Right lobe of liver (tissue), 6 donors: ENCODE data around the gene SLC4A5. TPM values are rescaled to one million over a fixed set of nuclear protein-coding genes. Genes with fewer than 3 reads are reported as not detected.

Source experiments
- ATAC-seq, 4 donors: fragments of 200-7000 bp; cut with Tn5 transposase; one replicate each; pipeline ENCODE4 v1.9.1; 2020; ENCODE audit warnings: mild to moderate bottlenecking in 4 of 4, moderate library complexity in 4 of 4
- DNase-seq, 3 donors: peaks; one replicate each; pipeline ENCODE4 v3.0.0-alpha.2; 2020
- H3K27ac ChIP-seq, 3 donors: fragments of 200-600 bp; one replicate each; pipeline ENCODE4 v1.8.0; 2022
- H3K27me3 ChIP-seq, 2 donors: fragments of 200-600 bp; one replicate each; pipeline ENCODE4 v1.8.0; 2022
- H3K36me3 ChIP-seq, 4 donors: fragments of 200-600 bp; sonication (generic) in 1 of 4; one replicate each; pipeline versions ENCODE4 v1.5.1 to v1.8.0; 2017 to 2022; ENCODE audit warnings: control low read depth in 1 of 4
- H3K4me1 ChIP-seq, 4 donors: fragments of 200-600 bp; sonication (generic) in 1 of 4; one replicate each; pipeline versions ENCODE4 v1.5.1 to v1.8.0; 2017 to 2022; ENCODE audit warnings: control low read depth in 1 of 4
- H3K4me3 ChIP-seq, 3 donors: fragments of 200-600 bp; one replicate each; pipeline ENCODE4 v1.8.0; 2022
- H3K9me3 ChIP-seq, 4 donors: fragments of 200-600 bp; sonication (generic) in 1 of 4; one replicate each; pipeline versions ENCODE4 v1.5.1 to v1.8.0; 2017 to 2022; ENCODE audit warnings: control low read depth in 1 of 4
- POLR2A ChIP-seq: fragments of 450-650 bp; IDR thresholded peaks from one replicate; pipeline ENCODE4 v1.6.1; 2017; ENCODE audit warnings: antibody characterized with exemption, mild to moderate bottlenecking
- WGBS: methylation state at CpG from one replicate; pipeline ENCODE4 v1.1.6; 2018; ENCODE audit warnings: low coverage, low lambda C conversion rate; ENCODE audit not compliant: insufficient coverage; ENCODE audit errors: missing lambda C conversion rate; 5-methylcytosine and 5-hydroxymethylcytosine counted together
- intact Hi-C, 2 donors: fragments of 100-400 bp; cut with DNase I; formaldehyde crosslinking; loops; one replicate each; pipeline versions ENCODE4 v1.11.2 to v1.14.1; 2022
- total RNA-seq, 6 experiments: library from RNA; depleted of rRNA in 2 of 6; stranded (reverse); fragments of >200 nt in 2 of 6; fragmentation: NEBNext Ultra II Directional in 3 of 6; extraction: Animal tissue kit (Norgen Biotek cat#: 25700) in 3 of 6; gene quantifications; one replicate each; pipeline versions ENCODE4 v1.1.0 to v1.2.4, GENCODE V29; 2016 to 2023
- TF ChIP-seq, protein P1 (sequence below), 4 donors: fragments of 200-600 bp in 3 of 4; fragments of 450-650 bp in 1 of 4; IDR thresholded peaks; one replicate each; pipeline versions ENCODE4 v1.5.1 to v1.8.0; 2016 to 2022; ENCODE audit warnings: antibody characterized with exemption in 4 of 4, mild to moderate bottlenecking in 2 of 4
- donor health status: DM: no; HTN: yes; CAD: no.
- donor health status: DM: no; HTN: no; CAD: no.
- donor health status: DM: no; HTN: no; CAD: no.
- donor health status: DM: no; HTN: yes; CAD: no.
- donor health status: DM: no; HTN: yes; CAD: no.

The SLC4A5 gene
- total RNA-seq, 6 experiments from 2014 or later = 0.12 to 1.2 (median 0.68) TPM

DNA sequence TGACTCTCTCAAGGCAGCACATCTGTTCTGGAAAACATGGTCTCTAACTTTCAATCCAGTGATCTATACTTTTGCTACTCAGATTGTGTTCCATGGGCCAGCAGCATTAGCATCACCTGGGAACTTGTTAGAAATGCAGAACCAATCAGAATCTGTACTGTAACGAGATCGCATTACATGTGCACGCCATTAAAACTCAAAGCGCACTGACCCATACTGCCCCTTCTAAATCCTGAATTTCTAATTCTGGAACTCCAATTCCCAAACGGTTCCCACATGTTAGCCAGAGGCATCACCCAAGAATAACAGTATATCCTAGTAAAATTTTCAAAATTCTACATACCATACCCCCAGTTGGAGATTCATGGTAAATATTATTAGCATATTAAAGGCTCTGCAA is 47.4 kb upstream of the SLC4A5 start:
- TF ChIP-seq, protein P1, sequence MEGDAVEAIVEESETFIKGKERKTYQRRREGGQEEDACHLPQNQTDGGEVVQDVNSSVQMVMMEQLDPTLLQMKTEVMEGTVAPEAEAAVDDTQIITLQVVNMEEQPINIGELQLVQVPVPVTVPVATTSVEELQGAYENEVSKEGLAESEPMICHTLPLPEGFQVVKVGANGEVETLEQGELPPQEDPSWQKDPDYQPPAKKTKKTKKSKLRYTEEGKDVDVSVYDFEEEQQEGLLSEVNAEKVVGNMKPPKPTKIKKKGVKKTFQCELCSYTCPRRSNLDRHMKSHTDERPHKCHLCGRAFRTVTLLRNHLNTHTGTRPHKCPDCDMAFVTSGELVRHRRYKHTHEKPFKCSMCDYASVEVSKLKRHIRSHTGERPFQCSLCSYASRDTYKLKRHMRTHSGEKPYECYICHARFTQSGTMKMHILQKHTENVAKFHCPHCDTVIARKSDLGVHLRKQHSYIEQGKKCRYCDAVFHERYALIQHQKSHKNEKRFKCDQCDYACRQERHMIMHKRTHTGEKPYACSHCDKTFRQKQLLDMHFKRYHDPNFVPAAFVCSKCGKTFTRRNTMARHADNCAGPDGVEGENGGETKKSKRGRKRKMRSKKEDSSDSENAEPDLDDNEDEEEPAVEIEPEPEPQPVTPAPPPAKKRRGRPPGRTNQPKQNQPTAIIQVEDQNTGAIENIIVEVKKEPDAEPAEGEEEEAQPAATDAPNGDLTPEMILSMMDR (IDR thresholded peaks at IDR 0.05) = no peak
- no peak for TF ChIP-seq POLR2A
- H3K4me1 ChIP-seq = peaks cover 0 to 22% (median 10%) of the 10 kb centered on the region in 4 donors

DNA sequence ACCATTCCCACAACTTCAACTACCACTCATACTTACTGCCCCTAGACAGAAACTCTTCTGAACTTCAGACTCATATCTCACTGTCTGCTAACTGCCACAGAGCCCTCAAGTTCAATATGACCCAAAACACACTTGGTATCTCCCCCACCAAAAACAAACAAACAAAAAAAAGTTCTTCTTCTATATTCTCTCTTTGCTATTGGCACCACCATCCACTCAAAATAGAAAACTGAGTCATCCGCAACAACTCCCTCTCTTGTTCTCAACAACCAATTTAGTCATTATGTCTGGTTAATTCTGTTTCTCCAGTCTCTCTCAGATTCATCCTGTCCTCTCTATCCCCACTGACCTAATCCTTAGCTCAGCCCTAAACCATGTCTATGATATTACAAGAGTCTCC is 44.1 kb upstream of the SLC4A5 start:
- intact Hi-C loops = loop anchor here in 1 of 2 donors (10.0 kb wide), 1 partner anchor 53 kb away; no protein-coding TSS in a partner anchor
- ATAC-seq = no peak

More for the DNA sequence above, 47.4 kb upstream of the SLC4A5 start:
- ATAC-seq (no peak), DNase-seq (no peak)
- WGBS = 73% methylated on average over 5 of the region's 5 CpGs
- no peak overlapping the region for H3K27ac ChIP-seq
- H3K27me3 ChIP-seq = no peaks in the 10 kb centered on the region
- H3K9me3 ChIP-seq = no peaks in the 10 kb centered on the region
- intact Hi-C loops = no loop called here
- H3K4me3 ChIP-seq = peak overlapping the region; percentile 84 to 96 (median 92)
- H3K36me3 ChIP-seq = no peaks in the 10 kb centered on the region

DNA sequence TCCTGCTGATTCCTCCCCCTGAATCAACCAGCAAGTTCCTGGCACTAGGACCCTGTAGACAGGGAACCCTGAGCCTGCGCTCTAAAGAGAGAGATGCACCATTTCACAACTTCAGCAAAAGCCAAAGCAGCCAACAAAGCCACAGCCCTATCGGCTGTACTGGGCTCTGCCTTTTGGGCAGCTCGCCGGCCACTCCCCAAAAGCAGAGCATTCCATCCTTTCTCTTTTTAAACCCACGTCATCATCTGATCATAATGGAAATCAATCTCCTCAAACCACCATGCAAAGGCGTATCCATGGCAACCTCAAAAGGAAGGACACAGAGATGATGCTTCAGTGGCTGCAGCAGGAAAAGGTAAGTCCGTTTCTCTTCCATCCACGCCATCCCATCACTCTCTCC is 42.2 kb upstream of the SLC4A5 start:
- DNase-seq (no peak), ATAC-seq (no peak)
- Histone ChIP-seq H3K9me3 (no peaks in the 10 kb centered on the region), H3K4me1 (peaks cover 0 to 23% (median 10%) of the 10 kb centered on the region in 4 donors), H3K27me3 (no peaks in the 10 kb centered on the region), H3K4me3 (no peak overlapping the region), H3K36me3 (no peaks in the 10 kb centered on the region), H3K27ac (no peak overlapping the region)
- intact Hi-C loops = loop anchor here in 1 of 2 donors (10.0 kb wide), 1 partner anchor 51 kb away; no protein-coding TSS in a partner anchor
- whole genome bisulfite sequencing = 78% methylated on average over 7 of the region's 8 CpGs
- TF ChIP-seq, protein P1 (IDR thresholded peaks at IDR 0.05) = no peak
- no peak for TF ChIP-seq POLR2A

More for the DNA sequence above, 44.1 kb upstream of the SLC4A5 start:
- Histone ChIP-seq H3K27me3 (no peaks in the 10 kb centered on the region), H3K4me1 (peaks cover 0 to 31% (median 17%) of the 10 kb centered on the region in 4 donors), H3K4me3 (no peak overlapping the region), H3K36me3 (no peaks in the 10 kb centered on the region), H3K9me3 (no peaks in the 10 kb centered on the region), H3K27ac (no peak overlapping the region)
- 67% methylated on average over 1 of the region's 1 CpG for WGBS
- DNase-seq = no peak
- TF ChIP-seq, protein P1 (IDR thresholded peaks at IDR 0.05) = no peak
- TF ChIP-seq POLR2A = no peak

DNA sequence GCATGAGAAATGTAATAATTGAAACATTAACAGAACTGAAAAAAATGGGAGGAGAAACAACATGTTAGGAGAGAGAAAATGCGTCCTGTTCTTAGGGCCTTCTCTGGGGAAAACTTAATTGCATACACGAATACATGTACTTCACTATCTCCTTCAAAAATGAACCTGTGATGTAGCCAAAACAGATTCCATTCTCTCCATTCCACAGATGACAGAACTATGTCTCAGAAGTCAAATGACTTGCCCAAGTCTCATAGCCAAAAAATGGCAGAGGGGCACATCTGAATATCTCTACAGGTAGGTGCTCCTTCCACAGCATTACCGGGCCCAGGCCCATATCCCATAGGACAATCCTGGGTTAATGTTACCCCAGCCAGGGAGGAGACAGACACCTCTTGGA is 40.8 kb upstream of the SLC4A5 start:
- H3K4me1 ChIP-seq = peaks cover 0 to 20% (median 7%) of the 10 kb centered on the region in 4 donors
- intact Hi-C loops = loop anchor here in 1 of 2 donors (10.0 kb wide), 1 partner anchor 49 kb away; no protein-coding TSS in a partner anchor
- ATAC-seq (no peak), DNase-seq (no peak)
- H3K9me3 ChIP-seq = no peaks in the 10 kb centered on the region
- 79% methylated on average over 3 of the region's 3 CpGs for WGBS
- H3K36me3 ChIP-seq = no peaks in the 10 kb centered on the region
- no peaks in the 10 kb centered on the region for H3K27me3 ChIP-seq
- TF ChIP-seq, protein P1 (IDR thresholded peaks at IDR 0.05) = no peak
- TF ChIP-seq POLR2A = no peak
- no peak overlapping the region for H3K4me3 ChIP-seq
- peak overlapping the region in 1 of 3 donors; percentile 6 for H3K27ac ChIP-seq
